Measurements from ENCODE around the gene EPHB4. TPM values are rescaled to one million over a fixed set of nuclear protein-coding genes. Genes with fewer than 3 reads are reported as not detected.

Gene EPHB4
- total RNA-seq, 4 donors from 2014 or later: 26.2 to 92.4 (median 59.0) TPM

DNA sequence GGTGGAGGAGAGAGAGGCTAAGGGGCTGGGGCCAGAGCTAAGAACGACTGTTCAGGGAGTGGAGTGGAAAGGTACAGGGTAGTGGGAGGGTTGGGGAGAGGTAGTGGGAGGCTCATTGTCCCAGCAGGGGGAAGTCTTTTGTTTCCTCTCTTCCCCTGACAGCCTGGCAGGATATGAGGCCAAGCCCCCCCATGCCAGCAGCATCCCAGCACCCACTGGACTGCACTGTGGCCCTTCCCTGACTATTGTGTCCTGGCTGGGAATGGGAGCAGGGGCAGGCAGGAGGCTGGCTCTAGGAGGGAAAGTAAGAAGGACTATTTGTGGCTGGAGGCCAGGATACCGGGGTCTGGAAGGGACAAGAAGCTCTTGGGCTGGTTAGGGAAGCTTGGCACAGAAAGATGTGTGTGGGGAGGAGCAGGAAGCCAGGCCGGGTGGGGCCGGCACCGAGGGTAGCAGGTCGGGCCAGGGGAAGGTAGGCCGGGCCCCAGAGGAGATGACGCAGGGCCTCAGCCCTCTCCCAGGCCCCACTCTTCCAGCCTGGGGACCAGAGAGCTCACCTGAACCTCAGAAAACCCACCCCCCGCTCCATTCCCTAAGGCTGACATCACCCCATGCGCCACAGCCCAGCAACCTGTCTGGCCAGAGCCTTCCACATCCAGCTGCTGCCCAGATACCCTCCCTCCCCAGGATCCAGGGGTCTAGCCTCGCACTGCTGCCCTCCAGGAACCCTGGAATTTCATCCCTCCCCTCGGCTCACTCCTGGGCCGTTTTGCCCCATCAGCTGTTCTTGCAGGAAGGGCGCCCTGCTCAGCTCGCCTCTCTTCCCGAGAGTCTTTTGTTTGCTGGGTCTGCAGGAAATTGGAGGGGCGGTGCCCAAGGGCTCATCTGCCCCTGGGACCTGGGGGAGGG is 8.8 kb upstream of the EPHB4 start:
- no peak for DNase-seq (ENCODE audit: extremely low spot score)
- Histone ChIP-seq H3K4me1 (peaks cover 14 to 17% (median 15%) of the 10 kb centered on the region in 4 donors), H3K4me3 (peak overlapping the region; percentile 44 to 58 (median 52)), H3K27me3 (no peaks in the 10 kb centered on the region), H3K27ac (replicated peaks in 1 of 4) (peak overlapping the region; percentile 80 to 87 (median 86)), H3K36me3 (no peaks in the 10 kb centered on the region), H3K9me3 (no peaks in the 10 kb centered on the region)
- WGBS: 41% methylated on average over 13 of the region's 17 CpGs
- TF ChIP-seq POLR2AphosphoS5 (IDR thresholded peaks at IDR 0.05): no peak
- TF ChIP-seq, protein P1, sequence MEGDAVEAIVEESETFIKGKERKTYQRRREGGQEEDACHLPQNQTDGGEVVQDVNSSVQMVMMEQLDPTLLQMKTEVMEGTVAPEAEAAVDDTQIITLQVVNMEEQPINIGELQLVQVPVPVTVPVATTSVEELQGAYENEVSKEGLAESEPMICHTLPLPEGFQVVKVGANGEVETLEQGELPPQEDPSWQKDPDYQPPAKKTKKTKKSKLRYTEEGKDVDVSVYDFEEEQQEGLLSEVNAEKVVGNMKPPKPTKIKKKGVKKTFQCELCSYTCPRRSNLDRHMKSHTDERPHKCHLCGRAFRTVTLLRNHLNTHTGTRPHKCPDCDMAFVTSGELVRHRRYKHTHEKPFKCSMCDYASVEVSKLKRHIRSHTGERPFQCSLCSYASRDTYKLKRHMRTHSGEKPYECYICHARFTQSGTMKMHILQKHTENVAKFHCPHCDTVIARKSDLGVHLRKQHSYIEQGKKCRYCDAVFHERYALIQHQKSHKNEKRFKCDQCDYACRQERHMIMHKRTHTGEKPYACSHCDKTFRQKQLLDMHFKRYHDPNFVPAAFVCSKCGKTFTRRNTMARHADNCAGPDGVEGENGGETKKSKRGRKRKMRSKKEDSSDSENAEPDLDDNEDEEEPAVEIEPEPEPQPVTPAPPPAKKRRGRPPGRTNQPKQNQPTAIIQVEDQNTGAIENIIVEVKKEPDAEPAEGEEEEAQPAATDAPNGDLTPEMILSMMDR (IDR thresholded peaks at IDR 0.05): no peak
- no peak for TF ChIP-seq POLR2A (IDR thresholded peaks at IDR 0.05; ENCODE audit: low read depth)
- no peak for TF ChIP-seq EP300 (IDR thresholded peaks at IDR 0.05)
- intact Hi-C loops (cut with DNase I): no loop called here

DNA sequence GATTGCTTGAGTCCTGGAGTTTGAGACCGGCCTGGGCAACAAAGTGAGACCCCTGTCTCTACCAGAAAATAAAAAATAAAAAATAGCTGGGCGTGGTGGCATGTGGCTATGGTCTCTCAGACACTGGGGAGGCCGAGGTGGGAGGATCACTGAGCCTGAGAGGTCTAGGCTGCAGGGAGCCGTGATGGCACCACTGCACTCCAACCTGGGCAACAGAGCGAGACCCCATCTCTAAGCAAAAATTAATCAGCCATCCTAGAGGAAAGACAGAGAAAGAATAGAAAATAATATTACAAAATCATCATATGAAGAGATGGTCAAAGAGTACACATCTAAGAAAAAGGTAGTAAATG is 4.9 kb upstream of the EPHB4 start:
- no peak for DNase-seq (ENCODE audit: extremely low spot score)
- no peak overlapping the region for H3K27ac ChIP-seq (replicated peaks in 1 of 4)
- peaks cover 15 to 28% (median 26%) of the 10 kb centered on the region in 4 donors for H3K4me1 ChIP-seq
- no peak overlapping the region for H3K4me3 ChIP-seq
- 88% methylated on average over 5 of the region's 5 CpGs for WGBS
- intact Hi-C loops (cut with DNase I): no loop called here
- no peak for TF ChIP-seq POLR2A (IDR thresholded peaks at IDR 0.05; ENCODE audit: low read depth)
- no peak for TF ChIP-seq POLR2AphosphoS5 (IDR thresholded peaks at IDR 0.05)
- TF ChIP-seq, protein P1 (IDR thresholded peaks at IDR 0.05): no peak
- TF ChIP-seq EP300 (IDR thresholded peaks at IDR 0.05): no peak
- no peaks in the 10 kb centered on the region for H3K36me3 ChIP-seq
- H3K9me3 ChIP-seq: no peaks in the 10 kb centered on the region
- no peaks in the 10 kb centered on the region for H3K27me3 ChIP-seq

DNA sequence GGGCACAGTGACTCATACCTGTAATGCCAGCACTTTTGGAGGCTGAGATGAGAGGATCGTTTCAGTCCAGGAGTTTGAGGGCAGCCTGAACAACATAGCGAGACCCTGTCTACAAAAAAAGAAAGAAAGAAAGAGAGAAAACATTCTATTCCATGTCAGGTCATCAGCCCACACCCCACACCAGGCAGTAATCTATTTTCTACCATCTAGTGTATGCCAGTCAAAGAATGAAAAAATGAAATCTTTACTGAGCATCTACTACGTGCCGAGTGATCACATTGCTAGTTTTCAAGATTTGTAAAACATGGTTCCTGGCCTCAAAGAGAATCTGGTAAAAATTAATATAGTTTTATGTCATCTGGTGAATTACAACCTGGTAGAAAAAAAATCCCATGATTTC is 3.1 kb upstream of the EPHB4 start:
- Histone ChIP-seq H3K36me3 (no peaks in the 10 kb centered on the region), H3K27ac (replicated peaks in 1 of 4) (no peak overlapping the region), H3K4me1 (peaks cover 5 to 31% (median 29%) of the 10 kb centered on the region in 4 donors), H3K27me3 (no peaks in the 10 kb centered on the region), H3K4me3 (no peak overlapping the region), H3K9me3 (no peaks in the 10 kb centered on the region)
- 63% methylated on average over 4 of the region's 4 CpGs for WGBS
- TF ChIP-seq EP300 (IDR thresholded peaks at IDR 0.05): no peak
- TF ChIP-seq, protein P1 (IDR thresholded peaks at IDR 0.05): no peak
- no peak for TF ChIP-seq POLR2A (IDR thresholded peaks at IDR 0.05; ENCODE audit: low read depth)
- no peak for TF ChIP-seq POLR2AphosphoS5 (IDR thresholded peaks at IDR 0.05)
- no peak for DNase-seq (ENCODE audit: extremely low spot score)
- intact Hi-C loops (cut with DNase I): no loop called here

DNA sequence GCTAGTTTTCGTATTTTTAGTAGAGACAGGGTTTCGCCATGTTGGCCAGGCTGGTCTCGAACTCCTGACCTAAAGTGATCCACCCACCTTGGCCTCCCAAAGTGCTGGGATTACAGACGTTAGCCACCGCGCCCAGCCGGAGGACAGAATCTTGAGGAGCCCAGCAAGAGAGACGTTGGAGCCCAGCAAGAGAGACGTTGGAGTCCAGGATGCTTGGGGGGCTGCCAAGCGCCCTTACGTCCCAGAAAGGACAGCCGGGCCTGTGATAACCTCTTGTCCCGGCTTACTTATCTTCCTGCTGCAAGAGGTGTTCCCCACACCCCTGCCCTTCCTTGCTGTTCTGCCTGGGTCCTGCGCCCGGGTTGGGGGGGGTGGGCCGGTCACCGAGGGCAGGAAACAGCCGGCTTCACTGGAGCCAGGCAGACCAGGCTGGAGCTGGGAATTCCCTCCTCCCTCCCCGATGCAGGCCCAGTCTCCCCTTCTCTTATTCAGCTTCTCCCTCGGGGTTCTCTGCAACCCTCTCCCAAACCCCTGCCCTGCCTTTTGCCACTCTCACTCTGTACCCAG is 1.9 kb upstream of the EPHB4 start:
- peak overlapping the region in 1 of 4 donors; percentile 77 for H3K4me3 ChIP-seq
- DNase-seq (ENCODE audit: extremely low spot score): no peak
- peaks cover 0 to under 1% (median 0%) of the 10 kb centered on the region in 4 donors for H3K36me3 ChIP-seq
- no peaks in the 10 kb centered on the region for H3K27me3 ChIP-seq
- TF ChIP-seq, protein P1 (IDR thresholded peaks at IDR 0.05): no peak
- no peak for TF ChIP-seq POLR2A (IDR thresholded peaks at IDR 0.05; ENCODE audit: low read depth)
- TF ChIP-seq POLR2AphosphoS5 (IDR thresholded peaks at IDR 0.05): peak in 1 of 2 donors; percentile 37
- no peak for TF ChIP-seq EP300 (IDR thresholded peaks at IDR 0.05)
- H3K27ac ChIP-seq (replicated peaks in 1 of 4): peak overlapping the region; percentile 85 to 91 (median 88)
- intact Hi-C loops (cut with DNase I): no loop called here
- H3K4me1 ChIP-seq: peaks cover 13 to 42% (median 41%) of the 10 kb centered on the region in 4 donors
- no peaks in the 10 kb centered on the region for H3K9me3 ChIP-seq
- WGBS: 44% methylated on average over 7 of the region's 20 CpGs

Data from esophagus muscularis mucosa (tissue), 4 donors.